ENCODE results near the gene PCCA.
"Not testable (repeated sequence)": the region's sequence is repeated elsewhere in the genome, so short reads cannot be mapped to it uniquely, and the experiment has no call there.

PCCA gene

DNA sequence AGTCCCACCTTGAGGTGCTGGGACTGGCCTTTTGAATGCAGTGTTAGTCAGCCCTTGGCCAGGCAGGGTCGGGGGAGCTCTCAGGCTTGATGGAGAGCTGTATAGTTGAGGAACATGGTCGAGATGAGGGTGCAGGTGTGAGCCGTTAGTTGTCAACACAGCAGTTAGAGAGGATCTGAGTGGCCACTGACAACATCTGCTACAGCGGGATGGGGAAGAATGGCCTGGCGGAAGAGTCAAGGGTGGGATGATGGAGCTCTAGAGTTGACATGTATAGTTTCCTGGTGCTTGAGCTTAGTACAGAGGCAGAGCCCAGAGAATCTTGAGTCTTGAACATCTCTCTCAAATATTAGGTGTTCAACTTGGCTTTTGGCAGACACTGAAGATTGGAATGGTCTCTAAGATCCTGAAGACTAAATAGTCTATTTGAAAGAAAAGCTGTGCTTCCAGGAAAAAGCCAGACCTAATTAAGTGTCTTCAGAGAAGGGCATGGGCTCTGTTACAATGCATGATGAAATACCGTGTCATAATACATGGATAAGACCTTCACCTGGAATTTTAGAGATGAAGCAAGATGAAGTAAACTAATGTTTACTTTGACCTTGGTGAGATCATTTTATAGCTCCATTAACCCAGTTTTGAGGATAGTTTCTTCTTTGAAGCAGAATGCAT lies 9.7 kb downstream of the PCCA start:
- no peak for DNase-seq

- not testable (repeated sequence) for DNase-seq
Observed at GRCh38 chr13:100099117-100099445, 10.2 kb downstream of the PCCA start.

GRCh38 chr13:100100115-100100879 lies 11.4 kb downstream of the PCCA start:
- no peak for DNase-seq

GRCh38 chr13:100102042-100102441 lies 13.1 kb downstream of the PCCA start:
- DNase-seq = no peak

DNA sequence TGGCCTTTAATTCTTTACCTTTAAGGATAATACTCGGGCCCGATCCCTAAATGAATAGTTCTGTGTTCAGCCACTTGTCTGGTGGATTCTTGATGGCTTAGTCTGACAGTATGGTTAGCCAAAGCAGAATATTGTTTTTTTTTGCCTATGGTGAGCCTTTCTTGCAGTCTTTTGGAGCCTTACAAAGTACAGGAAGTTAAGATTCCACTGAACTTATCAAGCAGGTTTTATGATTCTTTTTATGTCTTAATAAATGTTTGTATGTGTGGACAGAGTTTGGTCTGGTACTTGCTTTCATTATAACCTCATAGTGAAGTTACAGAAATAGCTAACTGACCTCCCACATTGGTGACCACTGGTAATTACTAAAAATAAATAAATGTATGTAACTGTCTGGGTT lies 17.1 kb downstream of the PCCA start:
- no peak for DNase-seq

DNA sequence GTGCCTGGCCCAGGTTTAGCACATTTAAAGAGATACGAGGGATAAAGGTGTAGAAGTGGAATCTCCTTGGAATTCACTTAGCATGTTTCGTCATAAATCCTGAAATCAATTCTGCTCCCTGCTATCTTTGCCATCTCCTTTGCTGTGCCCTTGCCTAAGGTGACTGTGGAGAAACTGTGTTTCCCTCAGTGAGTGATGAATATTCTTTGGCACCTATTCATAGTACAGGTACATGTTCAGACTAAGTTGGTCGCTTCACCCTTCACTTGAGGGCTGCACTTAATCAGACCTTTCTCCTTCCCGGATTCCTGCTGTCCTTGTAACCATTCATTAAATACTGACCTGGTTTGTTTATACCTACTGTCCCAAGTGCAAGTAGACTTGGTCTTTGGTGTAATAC lies 17.8 kb downstream of the PCCA start:
- DNase-seq = no peak

DNA sequence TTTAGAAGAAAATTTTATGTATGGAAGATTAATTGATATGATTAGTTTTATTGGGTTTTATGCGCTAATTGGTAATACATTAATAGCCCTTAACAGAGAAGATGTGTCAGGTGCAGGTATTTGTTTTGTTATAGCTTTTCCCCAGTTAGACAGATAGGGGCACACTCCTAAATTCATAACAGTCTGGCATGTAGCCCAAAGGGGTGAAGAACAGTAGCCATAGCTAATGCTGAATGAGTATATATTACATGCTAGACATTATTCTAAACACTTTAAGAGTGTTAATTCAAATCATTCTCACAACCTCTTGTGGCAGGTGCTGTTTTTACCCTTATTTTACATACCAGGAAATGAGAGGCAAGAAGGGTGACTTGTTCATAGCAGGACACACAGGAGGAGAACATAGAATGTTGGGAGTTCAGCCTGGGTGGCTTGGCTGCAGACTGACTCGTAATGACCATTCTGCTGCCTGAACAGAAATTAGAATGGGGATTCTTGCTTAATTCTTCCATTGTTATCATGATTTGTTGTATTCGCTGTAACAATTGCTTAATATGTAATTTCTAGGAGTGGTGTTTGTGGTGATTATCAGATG lies 20.1 kb downstream of the PCCA start:
- DNase-seq = no peak

GRCh38 chr13:100110269-100110668 lies 21.4 kb downstream of the PCCA start:
- DNase-seq = no peak

- no peak for DNase-seq
Observed at GRCh38 chr13:100112186-100112838, 23.4 kb downstream of the PCCA start.

GRCh38 chr13:100115693-100116254 lies 26.9 kb downstream of the PCCA start:
- no peak for DNase-seq

- no peak for DNase-seq
Observed at GRCh38 chr13:100124265-100124664, 35.4 kb downstream of the PCCA start.

DNA sequence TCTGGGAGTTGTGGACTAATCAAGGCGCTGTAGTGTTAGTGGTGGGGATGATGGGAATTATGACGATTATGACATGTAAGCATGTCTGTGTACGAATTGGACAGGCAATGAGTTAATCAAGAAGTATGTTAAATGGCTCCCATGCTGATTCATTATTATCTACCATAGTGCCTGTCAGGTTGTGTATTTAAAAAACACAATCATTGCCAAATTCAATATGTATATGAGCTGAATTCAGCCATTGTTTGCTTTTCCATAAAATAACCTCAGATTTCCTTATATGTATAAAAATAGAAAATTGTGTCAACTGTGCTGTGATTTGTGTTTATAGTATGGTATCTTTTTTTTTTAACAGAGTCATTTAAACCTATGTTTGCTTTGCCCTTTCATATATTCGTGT lies 37.1 kb downstream of the PCCA start:
- DNase-seq = no peak

GRCh38 chr13:100128373-100128772 lies 39.5 kb downstream of the PCCA start:
- DNase-seq = no peak

- DNase-seq = no peak
Observed at GRCh38 chr13:100128838-100129237, 39.9 kb downstream of the PCCA start.

GRCh38 chr13:100129605-100130004 lies 40.7 kb downstream of the PCCA start:
- no peak for DNase-seq

GRCh38 chr13:100130092-100130491 lies 41.2 kb downstream of the PCCA start:
- DNase-seq = no peak

- DNase-seq = no peak
Observed at GRCh38 chr13:100130930-100131511, 42.1 kb downstream of the PCCA start.

DNA sequence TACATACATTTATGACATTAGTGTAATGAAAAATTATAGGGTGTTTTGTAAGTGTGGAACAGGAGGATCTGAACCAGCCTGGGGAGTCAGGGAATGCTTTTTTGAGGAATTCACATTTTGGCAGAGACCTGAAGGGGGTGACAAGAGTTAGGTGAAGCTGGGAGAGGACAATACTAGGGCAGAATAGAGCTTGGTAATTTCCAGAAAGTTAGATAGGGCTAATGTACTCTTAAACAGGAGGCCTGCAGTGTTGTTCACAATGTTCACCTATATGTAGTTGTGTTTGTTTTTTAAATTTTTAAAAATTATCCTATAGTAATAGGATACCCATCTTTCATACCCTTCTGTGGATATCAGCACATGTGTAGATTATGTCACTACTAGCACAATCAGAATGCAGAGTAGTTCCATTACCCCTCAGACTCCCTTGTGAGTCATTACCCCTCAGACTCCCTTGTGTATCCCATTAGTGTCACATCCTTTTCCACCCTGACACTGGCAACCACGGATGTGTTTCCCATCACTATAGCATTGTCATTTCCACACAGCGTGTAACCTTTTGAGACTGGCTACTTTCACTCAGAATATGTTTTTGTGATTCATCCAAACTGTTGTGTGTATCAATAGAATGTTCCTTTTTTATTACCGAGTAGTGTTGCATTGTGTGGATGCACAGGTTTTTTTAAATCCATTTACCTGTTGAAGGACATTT lies 43.1 kb downstream of the PCCA start:
- DNase-seq = no peak

DNA sequence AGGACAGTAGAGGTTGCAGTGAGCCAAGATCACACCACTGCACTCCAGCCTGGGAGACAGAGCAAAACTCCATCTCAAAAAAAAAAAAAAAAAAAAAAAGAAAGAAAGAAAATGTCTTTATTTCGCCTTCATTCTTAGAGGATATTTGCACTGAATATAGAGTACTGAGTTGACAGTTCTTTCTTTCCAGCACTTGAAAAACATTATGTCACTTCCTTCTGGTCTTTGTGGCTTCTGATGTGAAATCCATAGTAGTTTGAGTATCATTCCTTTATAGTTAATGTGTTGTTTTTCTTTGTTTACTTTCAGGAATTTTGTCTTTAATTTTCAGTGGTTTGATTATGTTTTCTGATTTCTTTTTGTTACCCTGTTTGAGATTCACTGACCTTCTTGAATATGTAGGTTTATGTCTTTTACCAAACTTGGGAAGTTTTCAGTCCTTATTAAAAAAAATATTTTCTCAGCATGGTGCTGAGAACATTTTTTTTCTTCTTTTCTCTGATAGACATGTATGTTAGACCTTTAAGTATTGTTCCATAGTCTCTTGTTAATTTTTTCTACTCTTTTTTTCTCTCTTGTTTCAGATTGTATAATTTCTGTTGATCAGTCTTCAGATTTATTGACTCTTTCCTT lies 50.1 kb downstream of the PCCA start:
- no peak for DNase-seq

GRCh38 chr13:100139817-100140216 lies 50.9 kb downstream of the PCCA start:
- DNase-seq = no peak

GRCh38 chr13:100140441-100140840 lies 51.5 kb downstream of the PCCA start:
- no peak for DNase-seq

GRCh38 chr13:100141461-100141961 lies 52.6 kb downstream of the PCCA start:
- not testable (repeated sequence) for DNase-seq
